Ishikawa (cell line): Measurements from ENCODE around the gene TMEM131.
A peak's percentile ranks its signal among the peaks of the same experiment; 100 is the strongest.

Experiments used
- CEBPB ChIP-seq: IDR thresholded peaks from 2 replicates; pipeline ENCODE4 v1.6.1; 2012
- CREB1 ChIP-seq: IDR thresholded peaks from 2 replicates; pipeline ENCODE4 v1.6.1; 2012; ENCODE audit warnings: low read depth
- EGR1 ChIP-seq: IDR thresholded peaks from 2 replicates; pipeline ENCODE4 v1.6.1; 2012
- EP300 ChIP-seq: IDR thresholded peaks from 2 replicates; pipeline ENCODE4 v1.6.1; 2012; ENCODE audit warnings: borderline replicate concordance
- FOXM1 ChIP-seq: IDR thresholded peaks from 2 replicates; pipeline ENCODE4 v1.6.1; 2012; ENCODE audit warnings: low read depth, borderline replicate concordance
- NFIC ChIP-seq: IDR thresholded peaks from 2 replicates; pipeline ENCODE4 v1.6.1; 2012
- RAD21 ChIP-seq: IDR thresholded peaks from 2 replicates; pipeline ENCODE4 v1.6.1; 2012; ENCODE audit warnings: low read depth
- TAF1 ChIP-seq: IDR thresholded peaks from 2 replicates; pipeline ENCODE4 v1.6.1; 2012; ENCODE audit warnings: low read depth, mild to moderate bottlenecking
- TCF12 ChIP-seq: IDR thresholded peaks from 2 replicates; pipeline ENCODE4 v1.6.1; 2012; ENCODE audit warnings: low read depth
- TEAD4 ChIP-seq: IDR thresholded peaks from 2 replicates; pipeline ENCODE4 v1.6.1; 2012
- USF1 ChIP-seq: IDR thresholded peaks from 2 replicates; pipeline ENCODE4 v1.6.1; 2012
- YY1 ChIP-seq: IDR thresholded peaks from 2 replicates; pipeline ENCODE4 v1.6.1; 2012; ENCODE audit warnings: low read depth
- ZBTB7A ChIP-seq: IDR thresholded peaks from 2 replicates; pipeline ENCODE4 v1.6.1; 2012; ENCODE audit warnings: low read depth
- TF ChIP-seq, protein P1 (sequence below): IDR thresholded peaks from 2 replicates; pipeline ENCODE4 v1.6.1; 2012; ENCODE audit warnings: low read depth, mild to moderate bottlenecking
- TF ChIP-seq, protein P2 (sequence below): IDR thresholded peaks from 2 replicates; pipeline ENCODE4 v1.6.1; 2012

TMEM131 gene

GRCh38 chr2:97766567-97766966 lies 229.2 kb downstream of the TMEM131 start:
- TF ChIP-seq FOXM1: no peak
- TF ChIP-seq NFIC: 0 out of 2 replicates have a peak, but pooled peaks have one; percentile 14
- TF ChIP-seq RAD21: no peak

- no peak for TF ChIP-seq ZBTB7A
- no peak for TF ChIP-seq CREB1
- 0 out of 2 replicates have a peak, but pooled peaks have one; percentile 25 for TF ChIP-seq TEAD4
- 0 out of 2 replicates have a peak, but pooled peaks have one; percentile 38 for TF ChIP-seq TCF12
- TF ChIP-seq NFIC: peak; percentile 72
- peak; percentile 73 for TF ChIP-seq CEBPB
- TF ChIP-seq, protein P1, sequence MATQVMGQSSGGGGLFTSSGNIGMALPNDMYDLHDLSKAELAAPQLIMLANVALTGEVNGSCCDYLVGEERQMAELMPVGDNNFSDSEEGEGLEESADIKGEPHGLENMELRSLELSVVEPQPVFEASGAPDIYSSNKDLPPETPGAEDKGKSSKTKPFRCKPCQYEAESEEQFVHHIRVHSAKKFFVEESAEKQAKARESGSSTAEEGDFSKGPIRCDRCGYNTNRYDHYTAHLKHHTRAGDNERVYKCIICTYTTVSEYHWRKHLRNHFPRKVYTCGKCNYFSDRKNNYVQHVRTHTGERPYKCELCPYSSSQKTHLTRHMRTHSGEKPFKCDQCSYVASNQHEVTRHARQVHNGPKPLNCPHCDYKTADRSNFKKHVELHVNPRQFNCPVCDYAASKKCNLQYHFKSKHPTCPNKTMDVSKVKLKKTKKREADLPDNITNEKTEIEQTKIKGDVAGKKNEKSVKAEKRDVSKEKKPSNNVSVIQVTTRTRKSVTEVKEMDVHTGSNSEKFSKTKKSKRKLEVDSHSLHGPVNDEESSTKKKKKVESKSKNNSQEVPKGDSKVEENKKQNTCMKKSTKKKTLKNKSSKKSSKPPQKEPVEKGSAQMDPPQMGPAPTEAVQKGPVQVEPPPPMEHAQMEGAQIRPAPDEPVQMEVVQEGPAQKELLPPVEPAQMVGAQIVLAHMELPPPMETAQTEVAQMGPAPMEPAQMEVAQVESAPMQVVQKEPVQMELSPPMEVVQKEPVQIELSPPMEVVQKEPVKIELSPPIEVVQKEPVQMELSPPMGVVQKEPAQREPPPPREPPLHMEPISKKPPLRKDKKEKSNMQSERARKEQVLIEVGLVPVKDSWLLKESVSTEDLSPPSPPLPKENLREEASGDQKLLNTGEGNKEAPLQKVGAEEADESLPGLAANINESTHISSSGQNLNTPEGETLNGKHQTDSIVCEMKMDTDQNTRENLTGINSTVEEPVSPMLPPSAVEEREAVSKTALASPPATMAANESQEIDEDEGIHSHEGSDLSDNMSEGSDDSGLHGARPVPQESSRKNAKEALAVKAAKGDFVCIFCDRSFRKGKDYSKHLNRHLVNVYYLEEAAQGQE: no peak
- TF ChIP-seq EGR1: no peak
- TF ChIP-seq RAD21: no peak
- TF ChIP-seq FOXM1: no peak
- no peak for TF ChIP-seq YY1
- TF ChIP-seq USF1: no peak
Observed at GRCh38 chr2:97765933-97766332, 229.8 kb downstream of the TMEM131 start.

DNA sequence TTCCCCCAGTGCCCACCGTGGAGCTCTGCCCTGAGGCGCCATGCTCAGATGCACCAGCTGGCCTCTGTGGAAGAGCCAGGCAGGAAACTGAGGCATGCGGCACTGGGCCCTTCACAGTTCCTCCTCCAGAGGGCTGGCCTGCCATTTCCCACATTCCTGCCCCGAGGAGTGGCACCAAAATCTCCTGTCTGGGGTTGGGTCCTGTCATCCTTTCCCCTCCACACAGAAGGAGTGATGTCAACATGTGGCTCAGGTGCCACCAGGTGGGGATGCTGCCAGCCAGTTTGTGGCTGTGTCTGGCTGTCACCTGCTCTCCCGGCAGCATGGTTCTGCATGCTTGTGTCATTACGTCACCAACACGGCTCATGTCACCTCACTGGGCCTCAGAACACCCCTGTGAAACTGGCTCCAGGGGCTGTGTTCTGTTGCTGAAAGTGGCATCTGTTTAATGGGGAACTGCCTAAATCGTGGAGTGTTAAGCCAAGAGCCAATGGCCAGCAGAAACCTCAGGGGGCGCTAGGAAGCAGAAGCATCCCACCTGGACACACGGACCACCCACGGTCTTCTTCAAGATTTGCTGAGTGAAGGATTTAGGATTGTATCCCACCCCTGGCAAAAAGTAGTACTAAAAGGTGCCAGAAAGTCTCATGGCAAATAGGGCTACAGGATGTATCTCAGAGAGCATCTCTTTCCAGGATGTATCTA lies 231.0 kb downstream of the TMEM131 start:
- TF ChIP-seq EGR1 (no peak), TAF1 (no peak), NFIC (no peak), CREB1 (no peak), EP300 (no peak), YY1 (no peak), CEBPB (no peak), TEAD4 (no peak), FOXM1 (no peak), ZBTB7A (no peak)

- no peak for TF ChIP-seq TAF1
- no peak for TF ChIP-seq EGR1
- TF ChIP-seq FOXM1: no peak
- no peak for TF ChIP-seq CEBPB
- TF ChIP-seq TEAD4: no peak
- no peak for TF ChIP-seq RAD21
- no peak for TF ChIP-seq USF1
Observed at GRCh38 chr2:97763176-97763845, 232.4 kb downstream of the TMEM131 start.

- TF ChIP-seq EGR1 (no peak), CEBPB (no peak), USF1 (no peak), CREB1 (no peak), YY1 (no peak), TCF12 (no peak), RAD21 (no peak)
- TF ChIP-seq, protein P2, sequence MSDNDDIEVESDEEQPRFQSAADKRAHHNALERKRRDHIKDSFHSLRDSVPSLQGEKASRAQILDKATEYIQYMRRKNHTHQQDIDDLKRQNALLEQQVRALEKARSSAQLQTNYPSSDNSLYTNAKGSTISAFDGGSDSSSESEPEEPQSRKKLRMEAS: no peak
- TF ChIP-seq, protein P1: no peak
Observed at GRCh38 chr2:97761192-97761591, 234.6 kb downstream of the TMEM131 start.

DNA sequence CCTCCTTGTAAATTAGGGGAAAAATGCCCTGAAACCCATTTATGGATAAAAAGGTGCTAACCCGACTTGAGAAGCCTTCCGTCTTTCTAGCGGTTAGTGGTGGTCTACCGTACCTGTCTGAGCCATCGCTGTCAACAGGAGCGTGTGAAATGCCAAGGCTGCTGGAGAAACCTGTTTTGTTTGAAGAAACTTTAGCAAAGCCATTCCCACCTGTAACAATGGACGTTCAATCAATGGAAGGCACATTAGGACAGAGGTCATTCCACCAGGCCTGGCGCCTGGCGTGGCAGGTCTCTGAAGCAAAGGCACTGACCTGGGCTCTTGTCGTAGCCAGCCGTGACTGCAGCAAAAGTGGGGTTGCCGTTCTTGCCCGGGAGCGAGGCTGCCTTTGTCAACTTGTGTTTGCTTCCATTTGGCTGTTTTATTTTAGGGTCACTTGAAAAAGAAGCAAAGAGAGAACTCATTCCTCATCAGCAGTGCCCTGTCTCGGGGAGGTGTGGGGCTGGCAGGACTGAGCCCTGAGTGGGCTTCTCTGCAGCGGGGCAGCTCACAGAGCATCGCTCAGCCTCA lies 235.2 kb downstream of the TMEM131 start:
- TF ChIP-seq USF1 (no peak), NFIC (no peak), TCF12 (no peak), TEAD4 (no peak), FOXM1 (no peak), YY1 (no peak), CREB1 (no peak), EP300 (no peak), TAF1 (no peak), RAD21 (no peak), EGR1 (no peak), ZBTB7A (no peak), CEBPB (no peak)
- TF ChIP-seq, protein P2: no peak
- TF ChIP-seq, protein P1: no peak
